Tibial artery (tissue), 4 donors: ENCODE results near the gene C14orf132.
A peak's percentile ranks its signal among the peaks of the same experiment; 100 is the strongest.

Source experiments
- DNase-seq, 2 donors: peaks; one replicate each; pipeline ENCODE4 v3.0.0-alpha.2; 2019
- H3K27ac ChIP-seq, 2 donors: fragments of 200-600 bp; sonication (generic) in 1 of 2; 1 replicate in 1 of 2; 2 replicates in 1 of 2; pipeline ENCODE4 v1.5.1; 2018 to 2019; ENCODE audit warnings: mild to moderate bottlenecking in 1 of 2
- H3K27me3 ChIP-seq, 2 donors: fragments of 200-600 bp; sonication (generic) in 1 of 2; one replicate each; pipeline versions ENCODE4 v1.5.1 to v1.6.0; 2016 to 2019
- H3K36me3 ChIP-seq, 3 donors: fragments of 200-600 bp; sonication (generic) in 2 of 3; one replicate each; pipeline ENCODE4 v1.5.1; 2016 to 2019; ENCODE audit warnings: mild to moderate bottlenecking in 2 of 3
- H3K4me1 ChIP-seq, 4 donors: fragments of 200-600 bp; sonication (generic) in 2 of 4; 1 replicate in 3 of 4; 2 replicates in 1 of 4; pipeline ENCODE4 v1.5.1; 2016 to 2019
- H3K4me3 ChIP-seq, 2 donors: fragments of 200-600 bp; sonication (generic) in 1 of 2; 1 replicate in 1 of 2; 2 replicates in 1 of 2; pipeline ENCODE4 v1.5.1; 2018 to 2019; ENCODE audit warnings: mild to moderate bottlenecking in 2 of 2
- H3K9me3 ChIP-seq, 3 donors: fragments of 200-600 bp; sonication (generic) in 1 of 3; one replicate each; pipeline ENCODE4 v1.5.1; 2016 to 2019
- intact Hi-C: fragments of 100-400 bp; cut with DNase I; formaldehyde crosslinking; loops from one replicate; pipeline ENCODE4 v1.15.0; 2023; ENCODE audit warnings: low total_unique reads
- TF ChIP-seq, protein P1 (sequence below), 2 experiments: fragments of 200-600 bp in 1 of 2; fragments of 450-650 bp in 1 of 2; IDR thresholded peaks; one replicate each; pipeline ENCODE4 v1.5.1; 2017 to 2019; ENCODE audit warnings: antibody characterized with exemption in 2 of 2, mild to moderate bottlenecking in 1 of 2, moderate library complexity in 1 of 2

Gene C14orf132

DNA sequence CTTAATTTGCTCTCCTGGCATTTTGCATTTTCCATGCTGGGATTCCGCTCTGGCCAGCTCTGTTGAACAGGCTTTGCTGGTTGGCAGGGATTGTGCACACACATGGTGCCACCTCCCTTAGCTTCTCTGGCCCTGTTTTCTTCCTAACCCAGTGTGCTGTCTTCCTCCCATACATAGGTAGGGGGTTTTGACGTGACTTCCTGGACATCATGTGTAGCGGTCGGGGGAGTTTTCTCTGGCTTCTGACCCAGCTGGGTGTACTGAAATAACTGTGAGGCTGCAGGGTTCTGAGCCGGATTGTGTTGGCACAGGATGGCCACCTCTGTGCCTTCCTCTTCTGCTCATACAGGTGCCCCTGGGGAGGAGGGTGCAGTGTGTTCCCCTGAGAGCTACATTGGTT is 25.7 kb downstream of the C14orf132 start:
- Histone ChIP-seq H3K9me3 (no peaks in the 10 kb centered on the region), H3K4me3 (no peak overlapping the region), H3K27me3 (no peaks in the 10 kb centered on the region), H3K4me1 (peaks cover 0 to 8% (median 0%) of the 10 kb centered on the region in 4 donors), H3K36me3 (no peaks in the 10 kb centered on the region), H3K27ac (no peak overlapping the region)
- intact Hi-C loops, result no loop called here
- TF ChIP-seq, protein P1, sequence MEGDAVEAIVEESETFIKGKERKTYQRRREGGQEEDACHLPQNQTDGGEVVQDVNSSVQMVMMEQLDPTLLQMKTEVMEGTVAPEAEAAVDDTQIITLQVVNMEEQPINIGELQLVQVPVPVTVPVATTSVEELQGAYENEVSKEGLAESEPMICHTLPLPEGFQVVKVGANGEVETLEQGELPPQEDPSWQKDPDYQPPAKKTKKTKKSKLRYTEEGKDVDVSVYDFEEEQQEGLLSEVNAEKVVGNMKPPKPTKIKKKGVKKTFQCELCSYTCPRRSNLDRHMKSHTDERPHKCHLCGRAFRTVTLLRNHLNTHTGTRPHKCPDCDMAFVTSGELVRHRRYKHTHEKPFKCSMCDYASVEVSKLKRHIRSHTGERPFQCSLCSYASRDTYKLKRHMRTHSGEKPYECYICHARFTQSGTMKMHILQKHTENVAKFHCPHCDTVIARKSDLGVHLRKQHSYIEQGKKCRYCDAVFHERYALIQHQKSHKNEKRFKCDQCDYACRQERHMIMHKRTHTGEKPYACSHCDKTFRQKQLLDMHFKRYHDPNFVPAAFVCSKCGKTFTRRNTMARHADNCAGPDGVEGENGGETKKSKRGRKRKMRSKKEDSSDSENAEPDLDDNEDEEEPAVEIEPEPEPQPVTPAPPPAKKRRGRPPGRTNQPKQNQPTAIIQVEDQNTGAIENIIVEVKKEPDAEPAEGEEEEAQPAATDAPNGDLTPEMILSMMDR (IDR thresholded peaks at IDR 0.05), result no peak
- peak in 1 of 2 donors; percentile 21 for DNase-seq

DNA sequence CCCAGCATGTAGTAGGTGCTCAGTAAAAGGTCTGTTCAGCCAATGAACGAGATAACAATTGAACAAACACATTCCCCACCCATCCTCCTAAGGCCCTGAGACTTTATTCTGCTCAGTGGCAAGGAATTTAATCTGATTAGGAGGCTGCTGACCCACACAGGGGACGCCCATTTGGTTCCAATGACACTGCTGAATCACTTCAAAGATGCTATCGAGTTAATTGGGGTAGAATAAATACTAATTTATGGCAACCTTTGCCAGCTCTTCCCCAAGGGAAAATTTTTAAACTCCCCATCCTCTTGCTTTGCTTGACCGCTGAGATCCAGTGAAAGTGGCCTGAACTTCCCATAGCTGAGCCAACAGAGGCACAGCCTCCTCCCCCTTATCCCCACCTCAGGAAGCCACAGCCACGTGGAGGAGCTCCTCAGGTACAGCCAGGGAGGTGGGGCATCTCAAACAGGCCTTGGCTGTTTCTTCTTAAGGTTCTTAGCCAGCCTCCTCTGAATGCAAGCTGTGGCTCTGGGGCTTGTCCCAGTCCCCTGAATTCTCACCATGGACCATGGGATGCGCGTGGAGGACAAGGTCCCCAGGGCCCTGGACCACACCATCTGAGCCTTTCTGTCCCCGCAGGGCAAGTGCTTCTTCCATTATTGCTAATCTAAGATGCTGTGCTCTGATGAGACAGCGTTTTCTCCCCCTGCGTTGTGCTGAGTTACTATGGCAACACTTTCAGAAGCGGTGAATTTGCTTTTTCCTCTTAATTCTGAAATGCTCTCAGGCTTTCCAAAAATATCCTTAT is 26.7 kb downstream of the C14orf132 start:
- peak in 1 of 2 donors; percentile 41 for DNase-seq
- no peaks in the 10 kb centered on the region for H3K27me3 ChIP-seq
- no peaks in the 10 kb centered on the region for H3K9me3 ChIP-seq
- intact Hi-C loops, result no loop called here
- H3K36me3 ChIP-seq, result no peaks in the 10 kb centered on the region
- TF ChIP-seq, protein P1 (IDR thresholded peaks at IDR 0.05), result no peak
- peaks cover 0 to 8% (median 0%) of the 10 kb centered on the region in 4 donors for H3K4me1 ChIP-seq
- H3K27ac ChIP-seq, result no peak overlapping the region
- H3K4me3 ChIP-seq, result no peak overlapping the region

DNA sequence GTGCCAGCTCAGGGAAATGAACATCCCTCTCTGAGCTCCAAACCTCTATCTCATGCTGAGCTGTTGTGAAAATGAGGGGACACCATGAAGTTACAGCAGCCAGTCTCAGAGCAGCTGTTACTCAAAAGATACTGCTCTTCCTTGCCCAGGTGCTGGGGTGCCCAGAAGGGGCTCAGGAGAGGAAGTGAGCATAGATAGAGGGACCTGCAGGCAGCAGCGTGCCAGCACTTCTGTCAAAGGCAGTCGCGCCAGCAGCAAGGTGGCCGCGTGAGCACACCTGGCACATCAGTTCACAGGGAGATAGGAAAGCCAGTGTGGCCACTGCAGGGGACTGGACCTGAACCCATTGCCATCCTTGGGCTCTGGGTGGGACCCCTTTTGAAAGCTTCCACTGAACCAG is 27.8 kb downstream of the C14orf132 start:
- intact Hi-C loops, result no loop called here
- Histone ChIP-seq H3K36me3 (peaks cover 0 to 6% (median 0%) of the 10 kb centered on the region in 3 donors), H3K27ac (no peak overlapping the region), H3K4me1 (peaks cover 0 to 8% (median 0%) of the 10 kb centered on the region in 4 donors), H3K9me3 (no peaks in the 10 kb centered on the region), H3K27me3 (no peaks in the 10 kb centered on the region), H3K4me3 (no peak overlapping the region)
- TF ChIP-seq, protein P1 (IDR thresholded peaks at IDR 0.05), result no peak
- peak in 1 of 2 donors; percentile 15 for DNase-seq

DNA sequence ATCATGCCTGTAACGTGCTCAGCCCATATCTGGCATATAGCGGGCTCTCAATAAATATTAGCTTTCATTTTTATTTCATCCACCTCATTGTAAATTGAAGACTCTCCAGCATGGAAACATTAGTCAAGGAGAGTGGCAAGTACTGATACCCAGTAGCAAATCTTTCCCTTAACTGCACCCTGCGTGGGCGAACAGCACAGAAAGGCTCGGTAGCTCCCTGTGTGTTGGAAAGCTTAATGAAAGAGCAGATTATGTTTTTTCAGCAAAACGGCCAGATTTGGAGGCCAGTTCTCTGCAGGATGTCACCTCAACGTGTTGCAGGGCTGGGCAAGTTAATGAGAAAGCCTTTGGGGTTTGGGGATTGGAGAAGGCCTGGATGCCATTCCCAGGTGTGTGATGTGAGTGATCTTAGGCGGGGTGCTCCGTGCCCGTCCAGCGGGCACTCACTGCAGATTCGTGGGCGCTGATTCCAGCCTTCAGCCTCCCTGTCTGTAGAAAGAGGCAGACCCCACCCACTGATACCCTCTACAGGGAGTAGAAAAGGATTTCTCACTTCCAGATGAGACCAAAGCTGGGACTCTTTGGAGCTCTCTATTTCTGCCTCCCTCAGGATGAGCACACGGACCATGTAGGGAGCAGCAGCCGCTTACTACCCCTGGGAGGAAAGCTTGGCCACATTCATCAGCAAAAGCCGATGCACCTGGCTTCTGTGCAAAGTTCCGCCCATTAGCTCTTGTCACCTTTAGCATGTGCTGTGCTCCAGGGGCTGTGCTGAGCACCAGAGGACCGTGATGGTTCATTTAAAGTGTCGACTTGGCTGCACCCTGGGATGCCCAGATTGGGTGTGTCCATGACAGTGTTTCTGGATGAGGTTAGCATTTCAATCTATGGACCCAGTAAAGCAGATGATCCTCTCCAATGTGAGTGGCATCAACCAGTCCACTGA is 29.1 kb downstream of the C14orf132 start:
- H3K27ac ChIP-seq, result no peak overlapping the region
- intact Hi-C loops, result no loop called here
- no peaks in the 10 kb centered on the region for H3K27me3 ChIP-seq
- H3K4me1 ChIP-seq, result peaks cover 0 to 8% (median 0%) of the 10 kb centered on the region in 4 donors
- TF ChIP-seq, protein P1 (IDR thresholded peaks at IDR 0.05), result no peak
- H3K4me3 ChIP-seq, result no peak overlapping the region
- DNase-seq, result peak in 1 of 2 donors; percentile 35
- H3K36me3 ChIP-seq, result peaks cover 0 to 6% (median 0%) of the 10 kb centered on the region in 3 donors
- no peaks in the 10 kb centered on the region for H3K9me3 ChIP-seq

DNA sequence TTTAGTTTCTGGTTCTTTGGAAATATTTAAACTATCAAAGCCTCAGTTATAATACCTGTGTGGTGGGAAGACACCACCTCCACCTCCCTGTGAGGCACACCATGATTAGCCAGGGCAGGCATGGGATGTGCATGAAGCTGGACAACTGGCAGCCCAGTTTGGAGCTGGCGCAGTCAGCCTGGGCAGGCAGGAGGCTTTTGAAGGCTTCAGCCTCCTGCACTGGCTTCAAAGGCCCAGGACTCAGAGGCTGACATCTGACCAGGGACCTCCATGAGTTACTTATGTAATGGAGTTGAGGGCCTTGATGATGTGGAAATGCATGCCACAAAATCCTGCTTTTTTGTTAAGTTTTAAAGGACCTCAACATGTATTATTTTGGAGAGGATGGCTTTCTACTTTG is 30.3 kb downstream of the C14orf132 start:
- H3K4me3 ChIP-seq, result no peak overlapping the region
- H3K4me1 ChIP-seq, result peaks cover 0 to 8% (median 0%) of the 10 kb centered on the region in 4 donors
- DNase-seq, result peak in 1 of 2 donors; percentile 28
- H3K27me3 ChIP-seq, result no peaks in the 10 kb centered on the region
- intact Hi-C loops, result no loop called here
- no peaks in the 10 kb centered on the region for H3K9me3 ChIP-seq
- TF ChIP-seq, protein P1 (IDR thresholded peaks at IDR 0.05), result no peak
- peaks cover 0 to 6% (median 0%) of the 10 kb centered on the region in 3 donors for H3K36me3 ChIP-seq
- no peak overlapping the region for H3K27ac ChIP-seq
